ENCODE results near the gene GRIK3.

Gene GRIK3

DNA sequence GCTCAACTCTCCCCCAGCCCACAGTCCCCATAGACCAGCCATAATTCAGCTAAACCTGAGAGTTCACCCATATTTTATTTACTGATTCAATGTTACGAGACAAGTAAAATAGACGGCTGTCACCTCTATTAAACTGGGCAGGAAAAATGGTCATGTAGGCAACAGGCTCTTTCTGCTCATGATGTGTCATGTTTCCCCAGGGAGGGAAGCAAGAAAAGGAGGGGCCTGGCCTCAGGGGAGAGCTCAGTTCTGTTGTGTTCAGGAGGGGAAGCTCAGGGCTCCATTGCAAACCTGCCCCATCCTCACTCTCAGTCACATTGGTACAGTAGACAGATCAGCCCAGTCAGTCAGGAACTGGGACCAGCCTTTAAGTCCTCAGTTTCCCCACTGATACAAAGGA, 12.8 kb downstream of the GRIK3 start:
- DNase-seq (ENCODE audit: low spot score in 2 of 2) = no peak
- no peaks in the 10 kb centered on the region for H3K9me3 Mint-ChIP-seq

DNA sequence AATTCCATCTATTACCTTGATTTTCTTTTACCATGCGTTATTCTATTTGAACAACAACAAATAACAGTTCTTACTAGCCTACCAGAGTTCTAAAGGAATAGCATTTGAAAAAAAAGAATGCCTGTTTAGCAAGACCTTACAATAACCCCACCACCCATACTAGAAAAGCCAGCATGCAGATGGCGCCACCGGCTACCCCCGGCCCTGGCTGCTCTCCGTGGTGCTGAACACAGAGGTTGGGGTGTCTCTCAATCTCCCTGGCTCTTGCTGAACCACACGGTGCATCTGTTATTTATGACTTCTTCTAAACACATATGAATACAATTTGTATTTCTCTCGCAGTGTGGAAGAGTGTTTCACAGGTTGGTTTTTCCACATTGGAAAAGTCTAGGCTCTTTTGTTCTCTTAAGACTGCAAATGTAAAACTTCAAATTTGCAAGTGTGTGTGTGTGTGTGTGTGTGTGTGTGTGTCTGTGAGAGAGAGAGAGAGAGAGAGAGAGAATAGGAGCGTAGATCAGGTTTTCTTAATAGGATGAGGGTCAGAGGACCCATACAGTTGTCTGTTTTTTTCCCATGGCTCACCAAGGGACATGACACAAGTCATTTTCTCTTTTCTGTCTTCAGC, 13.6 kb downstream of the GRIK3 start:
- no peaks in the 10 kb centered on the region for H3K36me3 Mint-ChIP-seq (ENCODE audit: insufficient read depth)
- no peak overlapping the region for H3K27ac Mint-ChIP-seq (ENCODE audit: low read depth)
- H3K4me3 Mint-ChIP-seq = no peak overlapping the region
- H3K27me3 Mint-ChIP-seq = peaks cover 58% of the 10 kb centered on the region
- H3K9me3 Mint-ChIP-seq = no peaks in the 10 kb centered on the region
- ATAC-seq (replicated peaks; ENCODE audit: extremely low read depth, poor library complexity, severe bottlenecking) (no peak), DNase-seq (ENCODE audit: low spot score in 2 of 2) (no peak)
- H3K4me1 Mint-ChIP-seq = no peaks in the 10 kb centered on the region

More for the DNA sequence above, 12.8 kb downstream of the GRIK3 start:
- no peak for ATAC-seq (replicated peaks; ENCODE audit: extremely low read depth, poor library complexity, severe bottlenecking)
- Mint-ChIP-seq H3K4me1 (no peaks in the 10 kb centered on the region), H3K36me3 (ENCODE audit: insufficient read depth) (no peaks in the 10 kb centered on the region), H3K4me3 (no peak overlapping the region), H3K27me3 (peaks cover 65% of the 10 kb centered on the region), H3K27ac (ENCODE audit: low read depth) (no peak overlapping the region)

DNA sequence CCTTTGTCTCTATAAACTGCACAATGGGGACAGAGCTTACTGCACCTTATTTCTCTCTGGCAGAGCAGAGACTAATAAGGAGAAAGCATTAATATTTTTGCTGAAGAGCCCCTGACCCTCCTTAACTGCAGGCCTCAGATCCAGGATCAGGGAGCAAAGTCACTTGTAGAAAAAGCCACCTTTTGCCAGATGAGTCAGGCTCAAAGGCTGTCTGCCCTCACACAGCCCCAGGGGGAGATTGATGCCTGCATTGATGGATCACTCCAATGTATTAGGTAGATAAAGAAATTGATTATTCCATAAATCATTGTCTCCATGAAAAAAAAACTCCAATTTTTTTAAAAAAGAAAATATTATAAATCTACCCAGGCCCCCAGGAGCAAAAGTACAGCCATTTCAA, 15.8 kb downstream of the GRIK3 start:
- DNase-seq (ENCODE audit: low spot score in 2 of 2) (no peak), ATAC-seq (replicated peaks; ENCODE audit: extremely low read depth, poor library complexity, severe bottlenecking) (no peak)
- Mint-ChIP-seq H3K4me3 (no peak overlapping the region), H3K4me1 (no peaks in the 10 kb centered on the region), H3K9me3 (no peaks in the 10 kb centered on the region), H3K27ac (ENCODE audit: low read depth) (no peak overlapping the region), H3K36me3 (ENCODE audit: insufficient read depth) (no peaks in the 10 kb centered on the region), H3K27me3 (peaks cover 62% of the 10 kb centered on the region)

DNA sequence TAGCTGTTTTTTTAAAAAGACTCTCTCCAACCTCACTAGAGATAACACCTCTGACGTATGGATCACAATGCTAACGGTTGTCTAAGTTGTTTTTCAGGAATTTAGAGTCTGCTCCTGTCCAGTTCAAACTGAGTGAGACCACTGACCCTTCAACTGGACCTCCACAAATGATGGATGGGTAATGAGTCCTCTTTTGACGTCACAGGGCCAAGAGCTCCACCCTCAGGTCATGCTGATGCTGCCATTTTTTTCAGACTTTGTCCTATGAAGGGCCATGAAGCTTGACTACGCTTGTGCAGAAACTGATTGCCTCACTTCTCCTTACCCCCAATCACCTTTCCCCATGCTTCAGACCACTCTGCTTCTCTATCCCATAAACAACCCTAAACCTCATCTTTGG, 16.6 kb downstream of the GRIK3 start:
- H3K27me3 Mint-ChIP-seq = peaks cover 62% of the 10 kb centered on the region

DNA sequence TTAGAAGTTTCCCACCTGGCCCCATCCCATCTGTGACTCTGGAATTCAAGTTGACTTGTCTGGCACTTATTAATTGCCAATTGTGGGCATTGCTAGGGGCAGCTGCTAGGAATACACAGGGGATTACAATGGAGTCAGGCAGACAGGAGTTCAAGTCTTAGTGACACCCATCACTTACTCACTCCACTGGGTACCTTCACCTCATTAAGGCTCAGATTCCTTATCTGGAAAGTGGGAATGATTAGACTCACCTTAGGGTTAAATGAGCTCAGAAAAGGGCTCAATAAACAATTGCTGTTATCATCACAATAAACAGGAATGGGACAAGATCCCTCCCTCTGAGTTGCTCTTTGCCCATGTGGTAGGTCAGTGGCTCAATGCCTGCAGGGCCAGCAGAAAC, 18.2 kb downstream of the GRIK3 start:
- ATAC-seq (replicated peaks; ENCODE audit: extremely low read depth, poor library complexity, severe bottlenecking) (no peak), DNase-seq (ENCODE audit: low spot score in 2 of 2) (no peak)
- H3K27me3 Mint-ChIP-seq = peaks cover 51% of the 10 kb centered on the region
- H3K9me3 Mint-ChIP-seq = no peaks in the 10 kb centered on the region
- peaks cover under 1% of the 10 kb centered on the region for H3K36me3 Mint-ChIP-seq (ENCODE audit: insufficient read depth)
- H3K4me1 Mint-ChIP-seq = no peaks in the 10 kb centered on the region
- H3K27ac Mint-ChIP-seq (ENCODE audit: low read depth) = no peak overlapping the region
- no peak overlapping the region for H3K4me3 Mint-ChIP-seq

More for the DNA sequence above, 16.6 kb downstream of the GRIK3 start:
- no peaks in the 10 kb centered on the region for H3K36me3 Mint-ChIP-seq (ENCODE audit: insufficient read depth)
- no peaks in the 10 kb centered on the region for H3K4me1 Mint-ChIP-seq
- no peaks in the 10 kb centered on the region for H3K9me3 Mint-ChIP-seq
- H3K4me3 Mint-ChIP-seq = no peak overlapping the region
- no peak for ATAC-seq (replicated peaks; ENCODE audit: extremely low read depth, poor library complexity, severe bottlenecking)
- H3K27ac Mint-ChIP-seq (ENCODE audit: low read depth) = no peak overlapping the region
- DNase-seq (ENCODE audit: low spot score in 2 of 2) = no peak

DNA sequence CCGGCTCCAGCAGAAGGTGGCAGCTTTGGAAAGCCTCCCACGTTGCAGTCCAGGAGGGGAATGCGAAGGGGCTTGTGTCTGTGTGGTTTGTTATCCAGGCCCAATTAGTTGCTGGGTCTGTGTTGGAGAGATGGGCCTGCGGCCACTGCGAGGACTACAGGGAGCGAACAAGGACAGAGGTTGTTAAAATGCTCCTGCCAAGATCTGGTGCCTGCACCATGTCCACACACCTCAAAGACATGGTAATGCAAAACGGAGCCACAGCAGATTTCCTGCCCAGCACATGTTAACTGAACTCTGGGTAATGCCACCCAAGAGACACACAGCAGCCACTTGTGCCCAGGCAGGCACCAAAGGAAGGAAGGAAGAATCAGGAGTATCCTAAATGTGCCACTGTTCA, 18.6 kb downstream of the GRIK3 start:
- ATAC-seq (replicated peaks; ENCODE audit: extremely low read depth, poor library complexity, severe bottlenecking) (no peak), DNase-seq (ENCODE audit: low spot score in 2 of 2) (no peak)
- no peak overlapping the region for H3K4me3 Mint-ChIP-seq
- peaks cover 2% of the 10 kb centered on the region for H3K36me3 Mint-ChIP-seq (ENCODE audit: insufficient read depth)
- no peaks in the 10 kb centered on the region for H3K9me3 Mint-ChIP-seq
- no peak overlapping the region for H3K27ac Mint-ChIP-seq (ENCODE audit: low read depth)
- peaks cover 47% of the 10 kb centered on the region for H3K27me3 Mint-ChIP-seq
- H3K4me1 Mint-ChIP-seq = no peaks in the 10 kb centered on the region

DNA sequence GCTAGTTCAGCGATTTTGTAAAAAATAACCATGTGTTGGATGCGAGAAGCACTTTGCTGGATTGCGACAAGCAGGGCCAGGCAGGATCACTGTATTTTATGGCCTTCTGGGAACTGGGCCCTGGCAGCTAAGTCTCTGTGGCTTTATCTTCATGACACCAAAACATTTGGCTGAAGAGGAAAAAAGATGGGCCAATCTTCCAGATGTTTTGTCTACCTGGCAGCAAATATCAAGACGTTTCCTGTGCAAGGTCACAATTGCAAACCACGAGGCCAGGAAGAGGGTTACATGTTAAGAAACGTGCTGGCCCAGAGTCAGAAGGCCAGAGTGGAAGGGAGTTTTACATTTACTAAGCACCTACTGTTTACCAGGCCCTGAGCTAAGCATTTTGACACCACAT, 22.1 kb downstream of the GRIK3 start:
- Mint-ChIP-seq H3K4me1 (no peaks in the 10 kb centered on the region), H3K27me3 (peaks cover 27% of the 10 kb centered on the region), H3K27ac (ENCODE audit: low read depth) (no peak overlapping the region), H3K9me3 (no peaks in the 10 kb centered on the region), H3K36me3 (ENCODE audit: insufficient read depth) (peaks cover 2% of the 10 kb centered on the region), H3K4me3 (no peak overlapping the region)
- ATAC-seq (replicated peaks; ENCODE audit: extremely low read depth, poor library complexity, severe bottlenecking) (no peak), DNase-seq (ENCODE audit: low spot score in 2 of 2) (no peak)

DNA sequence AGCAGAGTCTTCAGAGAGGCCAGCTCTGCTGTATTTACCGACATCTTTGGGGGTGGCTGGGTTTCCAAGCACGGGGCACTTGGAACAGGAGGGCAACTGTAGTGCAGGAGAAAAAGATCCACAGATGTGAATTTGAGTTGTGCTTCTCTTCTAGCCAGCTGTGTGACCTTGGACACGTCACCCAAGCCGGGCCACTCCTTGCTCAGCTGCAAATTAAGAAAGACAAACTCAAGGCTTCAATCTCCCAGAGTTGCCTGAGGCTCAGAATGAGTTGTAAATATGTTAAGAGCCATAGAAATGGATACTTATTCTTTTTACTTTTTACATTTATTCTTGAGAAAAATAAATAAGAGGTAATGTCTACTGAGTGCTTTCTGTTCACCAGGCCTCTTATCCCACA, 24.3 kb downstream of the GRIK3 start:
- Mint-ChIP-seq H3K27me3 (peaks cover 28% of the 10 kb centered on the region), H3K4me1 (no peaks in the 10 kb centered on the region), H3K4me3 (no peak overlapping the region), H3K36me3 (ENCODE audit: insufficient read depth) (peaks cover 2% of the 10 kb centered on the region), H3K27ac (ENCODE audit: low read depth) (no peak overlapping the region), H3K9me3 (no peaks in the 10 kb centered on the region)
- DNase-seq (ENCODE audit: low spot score in 2 of 2) (no peak), ATAC-seq (replicated peaks; ENCODE audit: extremely low read depth, poor library complexity, severe bottlenecking) (no peak)

DNA sequence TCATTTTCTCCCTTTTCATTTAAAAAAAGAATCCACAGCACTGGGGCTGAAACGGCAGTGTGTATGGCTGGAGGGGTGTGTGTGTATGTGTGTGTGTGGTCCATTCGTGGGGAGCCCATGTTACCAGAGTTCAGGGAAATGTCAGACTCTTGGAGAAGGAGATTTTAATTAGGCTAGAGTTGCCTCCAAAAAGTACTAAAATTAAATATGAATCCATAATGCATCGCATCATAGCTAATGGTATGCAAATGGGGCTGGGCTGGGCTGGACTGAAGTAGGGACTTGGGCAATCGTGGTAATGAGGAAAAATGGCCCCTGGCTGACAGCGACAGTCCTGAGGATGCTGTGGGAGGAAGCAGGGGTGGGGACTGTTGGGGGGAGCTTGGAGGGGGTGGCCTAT, 24.8 kb downstream of the GRIK3 start:
- H3K4me3 Mint-ChIP-seq = no peak overlapping the region
- H3K27ac Mint-ChIP-seq (ENCODE audit: low read depth) = no peak overlapping the region
- no peaks in the 10 kb centered on the region for H3K9me3 Mint-ChIP-seq
- ATAC-seq (replicated peaks; ENCODE audit: extremely low read depth, poor library complexity, severe bottlenecking) = no peak
- no peak for DNase-seq (ENCODE audit: low spot score in 2 of 2)
- no peaks in the 10 kb centered on the region for H3K4me1 Mint-ChIP-seq
- H3K36me3 Mint-ChIP-seq (ENCODE audit: insufficient read depth) = peaks cover 2% of the 10 kb centered on the region
- H3K27me3 Mint-ChIP-seq = peaks cover 28% of the 10 kb centered on the region

DNA sequence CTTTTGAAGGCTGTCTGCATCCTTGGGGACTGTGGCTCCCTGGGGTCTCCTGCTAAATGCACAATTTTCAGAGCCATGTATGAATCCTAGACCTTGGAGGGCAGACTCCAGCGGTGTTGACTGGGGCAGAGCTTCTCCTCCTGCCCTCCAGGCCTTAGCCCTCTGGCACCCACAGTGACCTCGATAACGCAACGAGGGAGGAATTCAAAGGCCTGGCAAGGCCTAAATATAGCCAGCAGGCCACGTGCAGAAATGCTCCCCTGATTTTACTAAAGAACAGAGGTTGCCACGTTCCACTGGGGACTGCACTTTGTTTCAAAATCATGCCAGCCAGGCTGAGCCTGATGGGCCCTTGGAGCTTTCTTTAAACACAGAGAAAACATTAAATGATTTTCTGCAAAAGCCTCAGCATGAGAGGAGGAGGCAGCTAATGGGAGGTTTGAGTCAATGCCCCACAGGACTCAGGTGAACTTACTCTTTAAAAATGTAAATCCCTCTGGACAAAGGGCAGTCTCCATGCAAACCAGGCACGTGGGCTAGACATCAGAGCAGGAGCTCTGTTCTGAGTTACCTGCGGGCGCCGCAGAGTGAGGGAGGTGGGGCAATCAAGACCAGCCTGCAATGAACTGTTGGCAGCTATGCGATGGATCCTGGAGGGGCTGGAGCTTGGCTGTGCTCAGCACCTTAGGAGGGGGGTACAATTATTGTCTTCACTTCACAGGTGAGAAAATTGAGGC, 28.0 kb downstream of the GRIK3 start:
- Mint-ChIP-seq H3K36me3 (ENCODE audit: insufficient read depth) (peaks cover 2% of the 10 kb centered on the region), H3K27ac (ENCODE audit: low read depth) (no peak overlapping the region), H3K9me3 (no peaks in the 10 kb centered on the region), H3K4me3 (no peak overlapping the region), H3K4me1 (no peaks in the 10 kb centered on the region), H3K27me3 (peaks cover 37% of the 10 kb centered on the region)
- DNase-seq (ENCODE audit: low spot score in 2 of 2) (no peak), ATAC-seq (replicated peaks; ENCODE audit: extremely low read depth, poor library complexity, severe bottlenecking) (no peak)

DNA sequence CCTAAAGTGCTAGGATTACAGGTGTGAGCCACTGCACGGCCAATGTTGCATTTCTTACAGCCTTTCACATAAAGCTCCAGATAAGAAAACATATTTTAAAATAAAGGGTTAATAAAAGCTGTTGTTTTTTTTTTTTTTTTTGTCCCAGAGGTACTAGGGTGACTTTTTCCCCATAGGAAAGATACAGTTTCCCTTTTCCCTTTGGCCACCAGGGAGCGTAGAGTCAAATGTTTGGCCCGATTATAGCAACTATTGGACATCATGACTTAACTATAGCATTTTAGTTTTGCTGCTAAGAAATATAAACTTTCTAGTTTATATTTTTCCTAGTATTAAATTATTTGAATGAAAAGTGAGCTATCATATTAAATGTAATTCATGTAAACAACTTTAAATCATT, 31.4 kb downstream of the GRIK3 start:
- Mint-ChIP-seq H3K9me3 (no peaks in the 10 kb centered on the region), H3K4me1 (no peaks in the 10 kb centered on the region), H3K27me3 (peaks cover 54% of the 10 kb centered on the region), H3K27ac (ENCODE audit: low read depth) (no peak overlapping the region), H3K4me3 (no peak overlapping the region), H3K36me3 (ENCODE audit: insufficient read depth) (peaks cover 2% of the 10 kb centered on the region)
- DNase-seq (ENCODE audit: low spot score in 2 of 2) = no peak
- ATAC-seq (replicated peaks; ENCODE audit: extremely low read depth, poor library complexity, severe bottlenecking) = no peak

DNA sequence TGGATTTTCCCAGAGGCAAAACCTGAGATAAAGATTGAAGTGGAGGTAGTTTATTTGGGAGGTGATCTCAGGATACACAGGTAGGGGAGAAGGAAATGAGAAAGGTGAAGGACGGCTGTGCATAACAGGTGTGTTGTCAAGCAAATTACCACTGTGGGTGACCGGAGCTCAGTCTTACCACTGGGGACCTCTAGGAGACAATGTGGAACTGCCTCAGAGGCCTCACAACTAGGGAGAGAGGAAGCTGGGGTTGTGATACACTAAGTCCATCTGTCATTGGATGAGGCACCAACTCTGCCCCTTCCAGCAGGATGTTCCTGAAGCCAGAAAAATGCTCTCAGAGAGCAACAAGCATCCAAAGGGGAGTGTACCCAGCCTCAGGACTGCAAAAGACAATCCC, 32.6 kb downstream of the GRIK3 start:
- DNase-seq (ENCODE audit: low spot score in 2 of 2) = no peak
- H3K4me3 Mint-ChIP-seq = no peak overlapping the region
- no peak overlapping the region for H3K27ac Mint-ChIP-seq (ENCODE audit: low read depth)
- ATAC-seq (replicated peaks; ENCODE audit: extremely low read depth, poor library complexity, severe bottlenecking) = no peak
- H3K27me3 Mint-ChIP-seq = peaks cover 51% of the 10 kb centered on the region
- H3K4me1 Mint-ChIP-seq = no peaks in the 10 kb centered on the region
- H3K9me3 Mint-ChIP-seq = no peaks in the 10 kb centered on the region
- peaks cover 2% of the 10 kb centered on the region for H3K36me3 Mint-ChIP-seq (ENCODE audit: insufficient read depth)

DNA sequence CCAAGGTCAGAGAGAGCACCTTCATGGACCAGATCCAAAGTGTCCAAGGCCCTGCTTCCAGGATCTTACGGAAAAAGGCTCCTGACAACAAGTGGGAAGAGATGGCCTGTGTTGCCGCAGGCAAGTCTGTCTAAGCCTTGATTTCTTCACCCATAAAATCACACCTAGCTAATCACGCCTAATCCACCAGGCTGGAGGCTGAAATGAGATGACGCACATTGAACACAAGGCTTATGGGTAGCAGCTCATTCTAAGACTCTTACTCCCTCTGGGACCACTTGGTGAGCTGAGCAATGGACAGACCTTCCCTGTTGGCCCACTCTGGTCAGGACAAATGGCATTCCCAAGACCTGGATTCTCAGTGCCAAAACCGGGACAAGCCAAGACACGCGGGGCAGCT, 38.2 kb downstream of the GRIK3 start:
- H3K27ac Mint-ChIP-seq (ENCODE audit: low read depth) = no peak overlapping the region
- ATAC-seq (replicated peaks; ENCODE audit: extremely low read depth, poor library complexity, severe bottlenecking) (no peak), DNase-seq (ENCODE audit: low spot score in 2 of 2) (no peak)
- H3K4me3 Mint-ChIP-seq = no peak overlapping the region
- peaks cover 72% of the 10 kb centered on the region for H3K27me3 Mint-ChIP-seq
- no peaks in the 10 kb centered on the region for H3K4me1 Mint-ChIP-seq
- H3K36me3 Mint-ChIP-seq (ENCODE audit: insufficient read depth) = peaks cover 2% of the 10 kb centered on the region
- no peaks in the 10 kb centered on the region for H3K9me3 Mint-ChIP-seq
